Gastrocnemius medialis (tissue), 4 donors: ENCODE measurements around the gene PARP12. TPM values are rescaled to one million over a fixed set of nuclear protein-coding genes. Genes with fewer than 3 reads are reported as not detected.

Experiments used
- ATAC-seq, 2 donors: fragments of 150-250 bp; one replicate each; pipeline ENCODE4 v1.9.1; 2016
- DNase-seq, 2 donors: peaks; one replicate each; pipeline ENCODE4 v3.0.0-alpha.2; 2019
- H3K27ac ChIP-seq, 4 donors: fragments of 200-600 bp; sonication (generic); 1 replicate in 1 of 4; 2 replicates in 3 of 4; pipeline ENCODE4 v1.5.1; 2016 to 2018; ENCODE audit warnings: mild to moderate bottlenecking in 2 of 4, moderate library complexity in 1 of 4
- H3K27me3 ChIP-seq, 3 donors: fragments of 200-600 bp; sonication (generic) in 2 of 3; 1 replicate in 1 of 3; 2 replicates in 2 of 3; pipeline versions ENCODE4 v1.5.1 to v1.6.0; 2016 to 2019; ENCODE audit warnings: mild to moderate bottlenecking in 1 of 3, moderate library complexity in 1 of 3
- H3K36me3 ChIP-seq, 2 donors: fragments of 200-600 bp; sonication (generic) in 1 of 2; one replicate each; pipeline ENCODE4 v1.5.1; 2017 to 2018
- H3K4me1 ChIP-seq, 2 donors: fragments of 200-600 bp; sonication (generic) in 1 of 2; one replicate each; pipeline ENCODE4 v1.5.1; 2016 to 2017; ENCODE audit warnings: mild to moderate bottlenecking in 2 of 2
- H3K4me3 ChIP-seq, 4 donors: fragments of 200-600 bp; sonication (generic) in 3 of 4; 1 replicate in 1 of 4; 2 replicates in 3 of 4; pipeline ENCODE4 v1.5.1; 2016 to 2019; ENCODE audit warnings: mild to moderate bottlenecking in 2 of 4
- H3K9me3 ChIP-seq, 3 donors: fragments of 200-600 bp; sonication (generic) in 2 of 3; 1 replicate in 1 of 3; 2 replicates in 2 of 3; pipeline ENCODE4 v1.5.1; 2016 to 2019
- POLR2A ChIP-seq, 2 donors: fragments of 450-650 bp; IDR thresholded peaks; one replicate each; pipeline ENCODE4 v1.6.1; 2017; ENCODE audit warnings: antibody characterized with exemption in 2 of 2, mild to moderate bottlenecking in 2 of 2, moderate library complexity in 2 of 2
- in situ Hi-C, 4 donors: fragments of 200-750 bp; cut with MboI; loops; one replicate each; pipeline versions ENCODE4 v1.15.0 to v1.8.0; 2017; ENCODE audit warnings: low sequenced_read_pairs in 4 of 4
- intact Hi-C: fragments of 100-400 bp; cut with DNase I; formaldehyde crosslinking; loops from one replicate; pipeline ENCODE4 v1.15.1; 2023; ENCODE audit warnings: low total_unique reads
- total RNA-seq, 4 donors: library from RNA; depleted of rRNA; stranded (reverse); fragments of >200 nt; gene quantifications; one replicate each; pipeline versions ENCODE4 v1.1.0 to v1.2.3, GENCODE V29; 2016
- TF ChIP-seq, protein P1 (sequence below), 5 experiments: fragments of 450-650 bp in 3 of 5; fragments of 200-600 bp in 2 of 5; sonication (generic) in 2 of 5; IDR thresholded peaks in 4 of 5; conservative IDR thresholded peaks in 1 of 5; 1 replicate in 4 of 5; 2 replicates in 1 of 5; pipeline ENCODE4 v1.5.1; 2016 to 2019; ENCODE audit warnings: antibody characterized with exemption in 5 of 5, mild to moderate bottlenecking in 3 of 5, moderate library complexity in 3 of 5

The PARP12 gene
- total RNA-seq, 4 donors from 2014 or later = 4.3 to 12.7 (median 4.9) TPM

DNA sequence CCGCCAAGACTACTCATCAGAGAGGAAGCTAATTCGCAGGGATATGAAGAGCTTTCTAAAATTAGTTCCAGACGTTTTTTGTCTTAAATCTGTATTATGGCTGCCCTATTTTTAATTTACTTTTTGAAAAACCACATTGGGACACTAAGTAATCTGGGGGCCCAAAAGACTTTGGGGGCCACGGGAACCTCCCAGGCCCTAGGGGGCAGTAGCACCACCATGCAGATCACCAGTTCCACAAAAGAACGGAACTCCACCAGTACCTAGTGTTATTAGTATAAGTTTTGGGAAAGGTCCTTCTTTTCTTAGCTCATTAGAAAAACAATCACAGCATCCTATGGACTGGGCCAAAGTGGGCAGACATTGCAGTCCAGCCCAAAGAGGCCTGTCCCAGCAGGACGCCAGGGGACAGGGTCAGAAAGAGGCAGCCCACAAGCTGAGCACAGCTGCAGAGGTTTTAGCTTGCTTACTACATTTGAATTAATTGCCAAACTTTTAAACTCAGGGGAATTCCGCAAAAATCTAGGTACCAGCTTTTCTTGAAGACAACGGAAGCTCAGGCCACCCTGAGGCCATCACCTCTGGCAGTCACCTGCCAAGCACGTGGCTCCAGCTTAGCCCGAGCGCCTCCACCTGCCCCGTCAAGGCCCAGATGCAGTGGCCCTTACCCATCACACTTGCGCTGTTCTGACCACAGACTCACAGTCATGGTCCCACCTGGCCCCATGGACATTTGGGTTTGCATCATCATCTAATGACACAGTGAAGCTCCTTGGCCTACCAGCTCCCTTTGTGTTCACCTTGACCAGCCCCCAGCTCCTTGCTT is 74.8 kb downstream of the PARP12 start:
- H3K27ac ChIP-seq = no peak overlapping the region
- intact Hi-C loops = no loop called here
- DNase-seq = no peak
- no peaks in the 10 kb centered on the region for H3K36me3 ChIP-seq
- peaks cover 0 to 5% (median 0%) of the 10 kb centered on the region in 3 donors for H3K27me3 ChIP-seq
- TF ChIP-seq, protein P1, sequence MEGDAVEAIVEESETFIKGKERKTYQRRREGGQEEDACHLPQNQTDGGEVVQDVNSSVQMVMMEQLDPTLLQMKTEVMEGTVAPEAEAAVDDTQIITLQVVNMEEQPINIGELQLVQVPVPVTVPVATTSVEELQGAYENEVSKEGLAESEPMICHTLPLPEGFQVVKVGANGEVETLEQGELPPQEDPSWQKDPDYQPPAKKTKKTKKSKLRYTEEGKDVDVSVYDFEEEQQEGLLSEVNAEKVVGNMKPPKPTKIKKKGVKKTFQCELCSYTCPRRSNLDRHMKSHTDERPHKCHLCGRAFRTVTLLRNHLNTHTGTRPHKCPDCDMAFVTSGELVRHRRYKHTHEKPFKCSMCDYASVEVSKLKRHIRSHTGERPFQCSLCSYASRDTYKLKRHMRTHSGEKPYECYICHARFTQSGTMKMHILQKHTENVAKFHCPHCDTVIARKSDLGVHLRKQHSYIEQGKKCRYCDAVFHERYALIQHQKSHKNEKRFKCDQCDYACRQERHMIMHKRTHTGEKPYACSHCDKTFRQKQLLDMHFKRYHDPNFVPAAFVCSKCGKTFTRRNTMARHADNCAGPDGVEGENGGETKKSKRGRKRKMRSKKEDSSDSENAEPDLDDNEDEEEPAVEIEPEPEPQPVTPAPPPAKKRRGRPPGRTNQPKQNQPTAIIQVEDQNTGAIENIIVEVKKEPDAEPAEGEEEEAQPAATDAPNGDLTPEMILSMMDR (IDR thresholded peaks at IDR 0.05 in 4 of 5, conservative IDR thresholded peaks at IDR 0.05 in 1 of 5) = no peak
- no peak for TF ChIP-seq POLR2A (IDR thresholded peaks at IDR 0.05)
- ATAC-seq = no peak
- H3K4me3 ChIP-seq = no peak overlapping the region
- in situ Hi-C loops = no loop called here
- no peaks in the 10 kb centered on the region for H3K9me3 ChIP-seq
- no peaks in the 10 kb centered on the region for H3K4me1 ChIP-seq

DNA sequence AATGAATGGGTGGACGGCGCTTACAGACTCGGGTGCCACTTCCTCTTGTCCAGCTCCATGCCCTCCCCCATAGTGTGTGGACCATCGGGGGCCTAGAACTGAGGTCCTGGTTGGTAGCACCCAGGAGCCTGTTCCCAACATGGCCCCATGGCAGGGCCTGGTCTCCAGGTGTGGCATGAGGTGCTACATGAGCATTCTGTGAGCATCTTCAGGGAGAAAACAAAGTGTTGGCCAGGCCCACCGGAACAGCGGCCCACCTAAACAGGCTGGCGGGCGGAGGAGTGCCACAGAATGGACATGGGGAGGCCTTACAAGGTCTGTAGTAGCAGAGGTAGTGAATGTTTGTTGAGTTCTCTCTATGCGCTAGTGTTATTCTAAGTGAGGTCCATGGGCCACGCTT is 76.9 kb downstream of the PARP12 start:
- ATAC-seq (no peak), DNase-seq (no peak)
- Histone ChIP-seq H3K27me3 (peaks cover 0 to 5% (median 0%) of the 10 kb centered on the region in 3 donors), H3K9me3 (no peaks in the 10 kb centered on the region), H3K27ac (no peak overlapping the region), H3K4me3 (no peak overlapping the region), H3K36me3 (no peaks in the 10 kb centered on the region), H3K4me1 (no peaks in the 10 kb centered on the region)
- intact Hi-C loops (no loop called here), in situ Hi-C loops (no loop called here)
- TF ChIP-seq POLR2A (IDR thresholded peaks at IDR 0.05) = no peak
- TF ChIP-seq, protein P1 (IDR thresholded peaks at IDR 0.05 in 4 of 5, conservative IDR thresholded peaks at IDR 0.05 in 1 of 5) = no peak

DNA sequence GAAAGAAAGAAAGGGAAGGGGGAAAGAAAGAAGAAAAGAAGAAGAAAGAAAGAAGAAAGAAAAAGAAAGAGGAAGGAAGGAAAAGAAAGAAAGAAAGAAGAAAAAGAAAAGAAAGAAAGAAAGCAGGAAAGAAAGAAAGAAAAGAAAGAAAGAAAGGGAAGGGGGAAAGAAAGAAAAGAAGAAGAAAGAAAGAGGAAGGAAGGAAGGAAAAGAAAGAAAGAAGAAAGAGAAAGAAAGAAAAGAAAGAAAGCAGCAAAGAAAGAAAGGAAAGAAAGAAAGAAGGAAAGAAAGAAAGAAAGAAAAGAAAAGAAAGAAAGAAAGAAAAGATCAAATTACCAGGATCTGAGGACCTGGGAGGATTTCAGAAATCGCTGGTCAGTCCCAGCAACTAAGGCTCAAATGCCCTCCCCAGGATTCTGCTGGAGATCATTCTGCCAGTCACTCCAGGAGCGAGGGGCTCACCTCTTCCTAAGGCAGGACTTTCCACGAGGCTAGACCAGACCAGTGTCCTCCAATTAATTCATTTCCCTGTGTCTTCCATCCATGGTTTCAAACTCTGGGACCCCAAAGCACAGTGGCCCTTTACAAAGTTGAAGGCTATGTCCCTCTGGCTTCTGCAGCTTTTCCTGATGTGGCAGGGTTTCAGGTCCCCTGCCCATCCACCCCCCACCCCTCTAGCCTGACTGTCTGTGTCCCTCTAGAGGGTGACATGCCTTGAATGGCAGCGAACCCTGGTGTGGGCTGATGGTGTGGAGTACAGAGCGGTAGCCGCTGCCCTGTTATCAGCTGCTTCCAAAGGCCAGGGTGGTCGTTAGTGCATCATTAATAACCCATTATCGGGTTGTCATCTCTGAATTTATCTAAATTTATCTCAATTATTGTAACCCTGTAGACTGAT is 77.9 kb downstream of the PARP12 start:
- Histone ChIP-seq H3K36me3 (no peaks in the 10 kb centered on the region), H3K27me3 (peaks cover 0 to 5% (median 0%) of the 10 kb centered on the region in 3 donors), H3K9me3 (no peaks in the 10 kb centered on the region), H3K27ac (no peak overlapping the region), H3K4me3 (no peak overlapping the region), H3K4me1 (no peaks in the 10 kb centered on the region)
- intact Hi-C loops = no loop called here
- DNase-seq (no peak), ATAC-seq (no peak)
- TF ChIP-seq POLR2A (IDR thresholded peaks at IDR 0.05) = no peak
- TF ChIP-seq, protein P1 (IDR thresholded peaks at IDR 0.05 in 4 of 5, conservative IDR thresholded peaks at IDR 0.05 in 1 of 5) = no peak
- in situ Hi-C loops = no loop called here

DNA sequence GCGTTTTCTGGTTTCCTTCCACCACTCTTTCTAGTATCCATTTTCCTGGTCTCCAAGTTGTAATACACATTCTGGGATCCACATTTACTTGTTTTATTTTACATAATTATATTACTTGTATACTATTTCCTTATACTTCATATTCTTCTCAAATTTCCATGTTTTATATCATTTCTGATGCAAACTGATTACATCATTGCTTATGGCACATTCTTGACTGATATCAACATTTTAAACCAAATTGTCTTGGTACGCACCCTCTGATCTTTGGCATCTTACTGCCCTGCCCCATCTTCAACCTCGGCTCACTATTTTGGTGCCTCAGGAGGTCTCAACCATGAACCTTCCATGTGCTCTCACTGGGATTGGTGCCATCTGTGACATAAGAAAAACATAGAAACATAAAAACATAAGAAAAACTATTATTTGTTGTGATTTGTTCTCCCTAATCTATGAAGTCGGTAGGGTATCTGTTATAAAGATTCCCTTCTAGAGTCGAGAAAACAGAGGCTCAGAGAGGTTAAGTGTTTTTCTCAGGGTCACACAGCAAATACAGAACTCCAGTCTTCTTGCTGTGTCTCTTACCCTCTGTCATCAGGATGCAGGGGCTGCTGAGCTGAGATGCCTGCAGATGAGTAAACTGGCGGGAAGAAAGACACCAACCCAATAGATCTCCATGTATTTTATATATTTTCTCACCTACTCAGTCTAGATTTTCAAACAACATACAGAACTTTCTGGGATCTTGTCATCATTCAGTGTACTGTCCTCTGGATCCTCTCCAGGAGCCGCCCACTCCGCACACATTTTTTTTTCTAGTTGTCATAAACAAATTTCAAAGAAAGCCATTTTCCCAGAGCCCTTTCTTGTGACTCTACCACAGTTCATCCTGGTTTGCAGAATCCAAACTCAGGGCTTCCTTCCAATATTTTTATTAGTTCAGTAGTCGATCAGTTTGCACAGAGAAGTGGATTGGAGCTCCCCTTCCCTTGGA is 79.5 kb downstream of the PARP12 start:
- TF ChIP-seq, protein P1 (IDR thresholded peaks at IDR 0.05 in 4 of 5, conservative IDR thresholded peaks at IDR 0.05 in 1 of 5) = no peak
- TF ChIP-seq POLR2A (IDR thresholded peaks at IDR 0.05) = no peak
- no peak for ATAC-seq
- no peaks in the 10 kb centered on the region for H3K9me3 ChIP-seq
- H3K27me3 ChIP-seq = peaks cover 0 to 5% (median 0%) of the 10 kb centered on the region in 3 donors
- no peaks in the 10 kb centered on the region for H3K36me3 ChIP-seq
- H3K4me1 ChIP-seq = no peaks in the 10 kb centered on the region
- intact Hi-C loops (no loop called here), in situ Hi-C loops (no loop called here)
- H3K27ac ChIP-seq = no peak overlapping the region
- no peak for DNase-seq
- H3K4me3 ChIP-seq = no peak overlapping the region
